ENCODE results near the gene SEMA4B. TPM values are rescaled to one million over a fixed set of nuclear protein-coding genes. Genes with fewer than 3 reads are reported as not detected.

The SEMA4B gene
- total and polyA plus RNA-seq, 2 donors (not counting 1 experiment from before 2014, with no cell fraction given), result 285 to 336 TPM

DNA sequence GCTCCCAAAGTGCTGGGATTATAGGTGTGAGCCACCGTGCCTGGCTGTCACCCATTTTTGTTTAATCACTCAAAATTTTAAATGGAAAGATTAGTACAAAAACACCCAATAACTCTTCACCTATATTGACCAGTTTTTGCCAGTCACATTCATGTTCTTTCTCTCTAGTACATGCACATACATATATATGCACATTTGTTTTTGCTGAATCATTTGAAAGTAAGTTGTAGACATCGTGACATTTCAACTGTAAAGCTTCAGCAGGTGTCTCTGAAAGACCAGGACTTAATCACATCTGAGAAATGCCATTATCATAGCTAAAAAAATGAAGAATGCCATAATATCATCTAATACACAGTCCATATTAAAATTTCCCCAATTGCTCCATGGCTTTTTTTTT is 6.5 kb upstream of the SEMA4B start:
- Histone ChIP-seq H4K20me1 (ENCODE audit: control insufficient read depth, insufficient read depth, low read length, poor library complexity, severe bottlenecking) (no peaks in the 10 kb centered on the region), H3K27me3 (replicated peaks in 1 of 4; ENCODE audit: control extremely low read depth in 1 of 4, control insufficient read depth in 3 of 4, insufficient read depth in 4 of 4, low read length in 3 of 4) (no peaks in the 10 kb centered on the region), H3K9me3 (ENCODE audit: control extremely low read depth in 1 of 3, control insufficient read depth in 2 of 3, insufficient read depth in 1 of 3, low read length in 2 of 3) (no peaks in the 10 kb centered on the region), H3K4me1 (ENCODE audit: control insufficient read depth in 2 of 2, insufficient read depth in 2 of 2, low read length in 2 of 2) (peaks cover 70 to 85% of the 10 kb centered on the region in 2 donors), H3K4me3 (ENCODE audit: control extremely low read depth in 1 of 5, extremely low read depth in 1 of 5, insufficient read depth in 1 of 5, low read depth in 2 of 5, low read length in 4 of 5) (peak overlapping the region in 1 of 5 experiments; percentile 8), H2AFZ (ENCODE audit: insufficient read depth, low read depth, low read length, poor library complexity, severe bottlenecking) (no peak overlapping the region), H3K4me2 (replicated peaks; ENCODE audit: low read depth, low read length, poor library complexity, severe bottlenecking) (peak overlapping the region; percentile 83), H3K79me2 (ENCODE audit: control insufficient read depth, insufficient read depth, low read length) (peaks cover 68% of the 10 kb centered on the region), H3K27ac (ENCODE audit: low read length in 2 of 2) (peak overlapping the region; percentile 44 to 91), H3K36me3 (replicated peaks in 1 of 2; ENCODE audit: control extremely low read depth in 1 of 2, control insufficient read depth in 1 of 2, extremely low read depth in 1 of 2, insufficient read depth in 2 of 2, low read length in 1 of 2) (peaks cover 0 to 14% of the 10 kb centered on the region in 2 experiments), H3K9ac (ENCODE audit: low read length) (no peak overlapping the region)
- WGBS (ENCODE audit: insufficient coverage), result no CpG with 5 or more reads among the region's 2 CpGs
- Mint-ChIP-seq H3K27me3 (no peaks in the 10 kb centered on the region), H3K4me3 (peak overlapping the region; percentile 59), H3K4me1 (peaks cover 81% of the 10 kb centered on the region), H3K9me3 (ENCODE audit: insufficient read depth) (no peaks in the 10 kb centered on the region), H3K27ac (peak overlapping the region; percentile 97)
- intact Hi-C loops (cut with micrococcal nuclease), result loop anchor here (5.0 kb wide), 1 partner anchor 738 kb away; the partner anchor contains the start of gene HDDC3
- ATAC-seq (ENCODE audit: low read depth) (no peak), DNase-seq (no peak)
- CTCF ChIA-PET, result interaction anchor here (0.9 to 12.1 kb wide), 4 partner anchors 9 to 32 kb away, joined by 3 to 274 read pairs (median 4); no protein-coding TSS in a partner anchor
- TF ChIP-seq, protein P1, sequence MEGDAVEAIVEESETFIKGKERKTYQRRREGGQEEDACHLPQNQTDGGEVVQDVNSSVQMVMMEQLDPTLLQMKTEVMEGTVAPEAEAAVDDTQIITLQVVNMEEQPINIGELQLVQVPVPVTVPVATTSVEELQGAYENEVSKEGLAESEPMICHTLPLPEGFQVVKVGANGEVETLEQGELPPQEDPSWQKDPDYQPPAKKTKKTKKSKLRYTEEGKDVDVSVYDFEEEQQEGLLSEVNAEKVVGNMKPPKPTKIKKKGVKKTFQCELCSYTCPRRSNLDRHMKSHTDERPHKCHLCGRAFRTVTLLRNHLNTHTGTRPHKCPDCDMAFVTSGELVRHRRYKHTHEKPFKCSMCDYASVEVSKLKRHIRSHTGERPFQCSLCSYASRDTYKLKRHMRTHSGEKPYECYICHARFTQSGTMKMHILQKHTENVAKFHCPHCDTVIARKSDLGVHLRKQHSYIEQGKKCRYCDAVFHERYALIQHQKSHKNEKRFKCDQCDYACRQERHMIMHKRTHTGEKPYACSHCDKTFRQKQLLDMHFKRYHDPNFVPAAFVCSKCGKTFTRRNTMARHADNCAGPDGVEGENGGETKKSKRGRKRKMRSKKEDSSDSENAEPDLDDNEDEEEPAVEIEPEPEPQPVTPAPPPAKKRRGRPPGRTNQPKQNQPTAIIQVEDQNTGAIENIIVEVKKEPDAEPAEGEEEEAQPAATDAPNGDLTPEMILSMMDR (IDR thresholded peaks at IDR 0.05), result no peak
- no peak for TF ChIP-seq EZH2 (IDR thresholded peaks at IDR 0.05; ENCODE audit: borderline replicate concordance, insufficient read depth, low read depth, low read length, poor library complexity, severe bottlenecking)
- POLR2A ChIA-PET, result interaction anchor here (1.0 to 6.2 kb wide), 2 partner anchors 21 to 33 kb away, joined by 3 to 163 read pairs; no protein-coding TSS in a partner anchor

DNA sequence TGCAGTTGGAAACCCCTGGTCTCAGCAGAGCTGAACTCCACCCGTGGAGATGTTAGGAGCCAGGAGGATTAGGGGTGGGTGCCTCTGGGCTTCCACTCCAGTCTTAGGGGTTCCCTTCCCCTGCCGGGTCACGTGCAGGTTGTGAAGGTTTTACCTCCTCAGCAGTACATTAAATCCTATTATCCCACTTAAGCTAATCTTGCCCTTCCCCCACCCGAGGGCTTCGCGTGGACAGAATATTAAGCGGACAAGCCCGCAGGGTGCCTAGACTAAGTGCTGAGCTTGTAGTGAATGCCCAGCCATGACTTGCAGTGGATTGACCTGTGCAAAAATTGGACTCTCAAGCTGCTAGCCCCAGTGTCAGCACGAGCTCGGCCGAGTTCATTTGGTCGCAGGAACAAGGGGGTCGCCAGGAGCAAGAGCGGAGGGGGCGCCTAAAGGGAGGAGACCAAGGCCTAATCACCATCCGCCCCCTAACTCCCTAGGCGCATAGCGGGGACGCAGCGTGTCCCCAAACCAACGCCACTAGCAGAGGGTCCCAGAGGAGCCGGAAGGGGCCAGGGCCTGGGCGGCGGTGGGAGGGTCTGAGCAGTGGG is 498 bp upstream of the SEMA4B start:
- peaks cover 46% of the 10 kb centered on the region for H4K20me1 ChIP-seq (ENCODE audit: control insufficient read depth, insufficient read depth, low read length, poor library complexity, severe bottlenecking)
- H3K36me3 ChIP-seq (replicated peaks in 1 of 2; ENCODE audit: control extremely low read depth in 1 of 2, control insufficient read depth in 1 of 2, extremely low read depth in 1 of 2, insufficient read depth in 2 of 2, low read length in 1 of 2), result peaks cover 0 to 32% of the 10 kb centered on the region in 2 experiments
- peaks cover 71% of the 10 kb centered on the region for H3K4me1 Mint-ChIP-seq
- intact Hi-C loops (cut with micrococcal nuclease), result loop anchor here (1.0 kb wide), 4 partner anchors 9 to 33 kb away; partner anchors contain the start of gene CIB1
- no peaks in the 10 kb centered on the region for H3K27me3 ChIP-seq (replicated peaks in 1 of 4; ENCODE audit: control extremely low read depth in 1 of 4, control insufficient read depth in 3 of 4, insufficient read depth in 4 of 4, low read length in 3 of 4)
- peak overlapping the region; percentile 85 for H3K9ac ChIP-seq (ENCODE audit: low read length)
- POLR2A ChIA-PET, result interaction anchor here (0.6 to 10.5 kb wide), 13 partner anchors 9 to 624 kb away, joined by 3 to 150 read pairs (median 8); partner anchors contain the start of genes CIB1 and GDPGP1
- DNase-seq, result no peak
- H3K79me2 ChIP-seq (ENCODE audit: control insufficient read depth, insufficient read depth, low read length), result peaks cover 98% of the 10 kb centered on the region
- WGBS (ENCODE audit: insufficient coverage), result 10% methylated on average over 18 of the region's 24 CpGs
- H3K9me3 Mint-ChIP-seq (ENCODE audit: insufficient read depth), result no peaks in the 10 kb centered on the region
- no peak for ATAC-seq (ENCODE audit: low read depth)
- TF ChIP-seq EZH2 (IDR thresholded peaks at IDR 0.05; ENCODE audit: borderline replicate concordance, insufficient read depth, low read depth, low read length, poor library complexity, severe bottlenecking), result no peak
- TF ChIP-seq, protein P1 (IDR thresholded peaks at IDR 0.05), result no peak
- H3K4me3 ChIP-seq (ENCODE audit: control extremely low read depth in 1 of 5, extremely low read depth in 1 of 5, insufficient read depth in 1 of 5, low read depth in 2 of 5, low read length in 4 of 5), result peak overlapping the region; percentile 56 to 94 (median 86)
- H3K4me3 Mint-ChIP-seq, result peak overlapping the region; percentile 92
- H3K4me2 ChIP-seq (replicated peaks; ENCODE audit: low read depth, low read length, poor library complexity, severe bottlenecking), result peak overlapping the region; percentile 93
- H3K27ac ChIP-seq (ENCODE audit: low read length in 2 of 2), result peak overlapping the region; percentile 52 to 72
- peak overlapping the region; percentile 95 for H3K27ac Mint-ChIP-seq
- peaks cover 58 to 76% of the 10 kb centered on the region in 2 donors for H3K4me1 ChIP-seq (ENCODE audit: control insufficient read depth in 2 of 2, insufficient read depth in 2 of 2, low read length in 2 of 2)
- CTCF ChIA-PET, result interaction anchor here (0.6 to 9.6 kb wide), 15 partner anchors 10 to 282 kb away, joined by 3 to 169 read pairs (median 5); partner anchors contain the start of genes CIB1 and GDPGP1
- H3K9me3 ChIP-seq (ENCODE audit: control extremely low read depth in 1 of 3, control insufficient read depth in 2 of 3, insufficient read depth in 1 of 3, low read length in 2 of 3), result no peaks in the 10 kb centered on the region
- no peaks in the 10 kb centered on the region for H3K27me3 Mint-ChIP-seq
- peak overlapping the region; percentile 69 for H2AFZ ChIP-seq (ENCODE audit: insufficient read depth, low read depth, low read length, poor library complexity, severe bottlenecking)
